Fibroblast of lung (primary cell): ENCODE measurements around the gene NR2C2. TPM values are rescaled to one million over a fixed set of nuclear protein-coding genes. Genes with fewer than 3 reads are reported as not detected.

Experiments
- DNase-seq, 2 donors: peaks; one replicate each; pipeline versions ENCODE4 v3.0.0 to v3.0.0-alpha.2; 2010; ENCODE audit warnings: low read depth in 2 of 2
- H2AFZ ChIP-seq: 2 replicates; pipeline ENCODE4 v1.5.1; 2012; ENCODE audit warnings: low read length, control low read depth, inconsistent platforms
- H3K27ac ChIP-seq: 2 replicates; pipeline ENCODE4 v1.5.1; 2011; ENCODE audit warnings: low read length, control low read depth; ENCODE audit not compliant: insufficient read depth
- H3K27me3 ChIP-seq: 2 replicates; pipeline ENCODE4 v1.5.1; 2011; ENCODE audit warnings: mild to moderate bottlenecking, low read length; ENCODE audit not compliant: control insufficient read depth, insufficient read depth
- H3K36me3 ChIP-seq: 2 replicates; pipeline ENCODE4 v1.5.1; 2011; ENCODE audit warnings: low read length; ENCODE audit not compliant: control insufficient read depth, insufficient read depth
- H3K4me1 ChIP-seq: 2 replicates; pipeline ENCODE4 v1.5.1; 2011; ENCODE audit warnings: low read length; ENCODE audit not compliant: control insufficient read depth, insufficient read depth; ENCODE audit errors: extremely low read depth
- H3K4me2 ChIP-seq: 2 replicates; pipeline ENCODE4 v1.5.1; 2011; ENCODE audit warnings: low read length, control low read depth; ENCODE audit not compliant: insufficient read depth; ENCODE audit errors: extremely low read depth
- H3K4me3 ChIP-seq, 4 experiments: fragments of 200-600 bp in 1 of 4; sonication (generic) in 1 of 4; replicated peaks in 1 of 4; 2 replicates each; pipeline ENCODE4 v1.5.1; 2011 to 2016; ENCODE audit warnings: low read length in 4 of 4, low read depth in 3 of 4, mild to moderate bottlenecking in 3 of 4, control low read depth in 2 of 4, inconsistent platforms in 1 of 4, mixed read lengths in 1 of 4; ENCODE audit not compliant: insufficient read depth in 1 of 4; ENCODE audit errors: control extremely low read depth in 1 of 4
- H3K79me2 ChIP-seq: 2 replicates; pipeline ENCODE4 v1.5.1; 2012; ENCODE audit warnings: mild to moderate bottlenecking, low read length, inconsistent platforms; ENCODE audit not compliant: control insufficient read depth, insufficient read depth
- H3K9ac ChIP-seq: 2 replicates; pipeline ENCODE4 v1.5.1; 2011; ENCODE audit warnings: mild to moderate bottlenecking, low read length, control low read depth; ENCODE audit not compliant: insufficient read depth
- H3K9me3 ChIP-seq: 2 replicates; pipeline ENCODE4 v1.5.1; 2012; ENCODE audit warnings: low read depth, low read length; ENCODE audit not compliant: control insufficient read depth, insufficient read depth
- H4K20me1 ChIP-seq: 2 replicates; pipeline ENCODE4 v1.5.1; 2011; ENCODE audit warnings: low read length; ENCODE audit not compliant: control insufficient read depth, insufficient read depth; ENCODE audit errors: extremely low read depth
- CTCF ChIP-seq, 2 donors: IDR thresholded peaks in 1 of 2; conservative IDR thresholded peaks in 1 of 2; 1 replicate in 1 of 2; 2 replicates in 1 of 2; pipeline ENCODE4 v1.5.1; 2011 to 2012; ENCODE audit warnings: low read length in 2 of 2, control low read depth in 1 of 2, inconsistent platforms in 1 of 2, low read depth in 1 of 2, mild to moderate bottlenecking in 1 of 2
- EZH2 ChIP-seq: IDR thresholded peaks from 2 replicates; pipeline ENCODE4 v1.5.1; 2012; ENCODE audit warnings: low read length, control low read depth, mild to moderate bottlenecking; ENCODE audit errors: missing control alignments
- polyA plus RNA-seq, 2 donors: library from polyadenylated mRNA; depleted of rRNA in 1 of 2; stranded (reverse) in 1 of 2; unstranded in 1 of 2; fragments of >200 nt; gene quantifications; 2 replicates each; pipeline ENCODE4 v1.2.1, GENCODE V29; 2011 to 2012; ENCODE audit warnings: missing spikeins in 1 of 2
- total RNA-seq: library from RNA; depleted of rRNA; stranded (reverse); fragments of >200 nt; gene quantifications from 2 replicates; pipeline ENCODE4 v1.2.1, GENCODE V29; 2014

NR2C2 gene
- total and polyA plus RNA-seq, 2 donors (not counting 1 experiment from before 2014, with no cell fraction given) = 15.0 to 27.9 TPM

GRCh38 chr3:15017191-15017590 is 69.8 kb downstream of the NR2C2 start:
- DNase-seq = no peak
- Histone ChIP-seq H2AFZ (no peak overlapping the region), H3K27ac (no peak overlapping the region), H4K20me1 (no peaks in the 10 kb centered on the region), H3K79me2 (no peaks in the 10 kb centered on the region), H3K36me3 (peaks cover 3% of the 10 kb centered on the region), H3K4me2 (no peak overlapping the region), H3K27me3 (no peaks in the 10 kb centered on the region), H3K4me1 (no peaks in the 10 kb centered on the region), H3K9me3 (no peaks in the 10 kb centered on the region), H3K9ac (no peak overlapping the region), H3K4me3 (no peak overlapping the region)
- no peak for TF ChIP-seq EZH2
- no peak for TF ChIP-seq CTCF (conservative IDR thresholded peaks at IDR 0.05 in 1 of 2, IDR thresholded peaks at IDR 0.05 in 1 of 2; ENCODE audit: low read depth in 1 of 2, low read length in 2 of 2)

- DNase-seq = no peak
- H3K79me2 ChIP-seq = no peaks in the 10 kb centered on the region
- peaks cover 5% of the 10 kb centered on the region for H3K36me3 ChIP-seq
- no peaks in the 10 kb centered on the region for H4K20me1 ChIP-seq
- no peaks in the 10 kb centered on the region for H3K4me1 ChIP-seq
- no peak overlapping the region for H3K27ac ChIP-seq
- H3K27me3 ChIP-seq = no peaks in the 10 kb centered on the region
- H3K9ac ChIP-seq = no peak overlapping the region
- no peak overlapping the region for H3K4me3 ChIP-seq
- no peaks in the 10 kb centered on the region for H3K9me3 ChIP-seq
- TF ChIP-seq EZH2 (no peak), CTCF (conservative IDR thresholded peaks at IDR 0.05 in 1 of 2, IDR thresholded peaks at IDR 0.05 in 1 of 2; ENCODE audit: low read depth in 1 of 2, low read length in 2 of 2) (no peak)
- H3K4me2 ChIP-seq = no peak overlapping the region
- H2AFZ ChIP-seq = no peak overlapping the region
Measured at GRCh38 chr3:15023249-15023648, 75.9 kb downstream of the NR2C2 start.

GRCh38 chr3:15023719-15024118 is 76.3 kb downstream of the NR2C2 start:
- Histone ChIP-seq H3K9me3 (no peaks in the 10 kb centered on the region), H4K20me1 (no peaks in the 10 kb centered on the region), H3K27ac (no peak overlapping the region), H3K4me3 (no peak overlapping the region), H3K9ac (no peak overlapping the region), H3K27me3 (no peaks in the 10 kb centered on the region), H3K79me2 (no peaks in the 10 kb centered on the region), H2AFZ (no peak overlapping the region), H3K4me2 (no peak overlapping the region), H3K4me1 (no peaks in the 10 kb centered on the region), H3K36me3 (peaks cover 5% of the 10 kb centered on the region)
- no peak for DNase-seq
- TF ChIP-seq EZH2 = no peak
- no peak for TF ChIP-seq CTCF (conservative IDR thresholded peaks at IDR 0.05 in 1 of 2, IDR thresholded peaks at IDR 0.05 in 1 of 2; ENCODE audit: low read depth in 1 of 2, low read length in 2 of 2)
